HG03175 (cell line): ENCODE data around the gene DNASE2.

Experiments used
- ATAC-seq: cut with Tn5 transposase; IDR thresholded peaks from one replicate; pipeline ENCODE4 v1.9.1; 2021; ENCODE audit warnings: mild to moderate bottlenecking, moderate library complexity; ENCODE audit not compliant: unreplicated experiment

The DNASE2 gene

DNA sequence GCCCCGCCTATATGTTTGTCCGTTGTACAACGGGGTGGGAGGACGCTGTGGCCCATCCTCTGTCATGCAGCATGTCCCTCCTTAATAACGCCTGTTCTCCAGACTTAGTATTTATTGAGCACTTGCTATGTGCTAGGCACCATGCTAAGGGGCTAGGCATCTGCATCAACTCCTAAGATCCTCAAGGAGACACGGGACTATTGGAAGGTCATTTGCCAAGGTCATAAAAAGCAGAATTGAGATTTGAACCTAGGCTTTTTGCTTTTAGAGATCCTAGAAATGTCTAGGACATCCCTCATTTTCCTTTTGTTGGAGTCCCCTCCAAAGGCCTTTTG lies 44.8 kb downstream of the DNASE2 start:
- no peak for ATAC-seq

DNA sequence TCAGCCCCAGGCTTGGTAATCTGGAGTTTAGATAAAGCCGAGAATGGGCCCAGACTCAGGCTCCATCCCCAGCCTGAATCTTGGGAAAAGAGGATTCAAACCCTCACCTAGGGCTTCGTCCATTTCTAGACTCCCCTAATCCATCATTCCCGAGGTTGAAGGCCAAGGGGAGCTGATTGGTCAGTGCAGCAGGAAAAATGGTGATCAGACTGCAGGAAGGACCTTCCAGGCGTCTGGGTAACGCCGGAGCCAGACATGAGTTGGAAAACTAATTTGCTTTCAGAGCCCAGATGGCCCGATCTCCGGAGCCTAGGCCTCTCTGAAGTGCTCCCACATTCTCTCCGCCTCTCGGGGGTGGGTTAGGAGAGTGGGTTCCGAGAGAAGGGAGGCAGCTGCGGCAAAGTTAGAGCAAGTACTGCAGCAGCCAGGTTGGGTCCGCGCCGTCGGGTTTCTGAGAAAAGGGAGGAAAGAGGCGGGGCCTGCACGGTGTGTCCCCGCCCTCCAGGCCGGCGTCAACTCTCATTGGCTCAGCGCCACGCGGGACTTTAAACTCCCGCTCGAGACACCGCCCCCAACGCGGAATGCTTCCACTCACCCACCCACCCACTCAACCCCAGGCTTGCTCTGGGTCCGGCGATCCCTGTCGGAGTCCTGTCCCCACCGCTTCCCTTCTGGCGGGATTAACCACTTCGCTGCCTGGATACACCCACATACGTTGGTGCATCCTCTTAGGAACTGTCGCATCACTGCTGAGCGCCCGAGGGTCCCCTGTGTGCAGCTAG lies 46.1 kb downstream of the DNASE2 start:
- no peak for ATAC-seq

DNA sequence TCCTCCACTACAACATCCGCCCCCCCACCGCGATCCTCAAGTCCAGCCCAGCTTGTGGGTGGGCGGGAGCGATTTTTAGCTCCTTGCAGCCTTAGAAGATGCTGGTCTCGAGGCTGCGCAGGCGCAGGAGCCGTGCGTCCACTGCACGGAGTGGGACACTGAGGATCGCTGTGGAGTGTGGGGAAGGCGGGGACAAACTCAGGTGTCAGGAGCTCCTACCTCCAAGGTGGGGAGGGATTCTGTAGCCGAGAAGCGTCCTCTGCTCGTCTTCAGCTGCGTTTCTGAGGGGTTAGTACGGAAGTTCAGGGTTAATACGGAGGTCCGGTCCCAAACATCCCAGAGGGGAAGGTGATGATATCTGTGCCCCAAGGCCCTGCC lies 46.7 kb downstream of the DNASE2 start, which contains the start of gene RTBDN:
TSS of gene RTBDN (minus strand) at position 14 of the 378 bp plus-strand sequence. CDS start 4,600 bp downstream, outside the sequence.
- ATAC-seq = no peak

DNA sequence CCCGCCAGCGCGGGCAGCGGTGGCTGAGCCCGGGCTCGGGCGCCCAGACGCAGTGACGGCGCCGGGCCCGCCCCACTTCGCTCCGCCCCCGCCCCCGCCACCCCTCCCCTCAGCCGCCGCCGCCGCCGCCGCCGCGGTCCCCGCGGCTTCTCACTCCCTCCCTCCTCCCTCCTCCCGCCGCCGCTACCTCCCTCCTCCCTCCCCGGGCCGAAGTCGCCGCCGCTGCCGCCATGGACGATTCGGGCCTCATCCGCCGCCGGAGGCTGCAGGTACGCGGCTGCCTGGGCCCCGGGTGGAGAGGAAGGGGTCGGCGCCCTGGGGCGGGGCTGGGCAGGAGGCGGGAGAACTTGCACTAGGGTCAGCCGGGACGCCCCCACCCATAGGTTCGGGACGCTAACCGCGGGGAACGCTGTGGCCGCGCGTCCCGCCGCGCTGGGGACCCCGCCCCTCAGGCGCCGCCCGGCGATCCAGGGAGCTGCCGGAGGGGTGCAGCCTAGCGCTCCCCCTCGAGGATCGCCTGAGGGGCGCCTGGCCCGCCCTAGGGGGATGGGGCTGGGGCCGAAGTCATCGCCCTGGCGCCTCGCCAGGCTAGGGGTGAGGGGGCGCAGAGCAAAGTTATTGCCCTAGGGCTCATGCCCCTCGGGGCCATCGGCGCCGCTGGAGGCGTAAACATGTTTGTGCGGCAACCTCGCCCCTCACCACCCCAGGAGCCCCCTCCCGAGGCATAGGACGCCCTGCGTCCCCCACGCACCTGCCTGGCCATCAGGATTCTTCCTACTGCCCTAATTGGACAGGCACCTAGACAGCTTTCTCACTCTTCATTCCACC lies 47.3 kb downstream of the DNASE2 start:
- no peak for ATAC-seq

DNA sequence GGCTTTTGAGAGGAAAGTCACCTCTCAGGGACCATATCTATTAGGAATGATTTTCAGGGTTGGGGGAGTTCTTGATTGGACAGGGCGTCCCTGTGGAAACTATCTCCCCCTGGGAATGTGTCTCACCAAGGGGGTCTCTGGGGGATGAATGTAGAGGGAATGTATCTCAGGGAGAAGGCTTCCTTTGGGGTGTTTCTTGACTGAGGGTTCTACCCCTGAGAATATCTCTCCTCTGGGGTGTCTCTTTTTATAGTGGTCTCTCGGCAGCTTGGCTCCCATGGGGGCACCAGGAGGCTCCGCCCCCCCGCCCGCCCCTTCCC lies 47.9 kb downstream of the DNASE2 start:
- ATAC-seq = no peak

DNA sequence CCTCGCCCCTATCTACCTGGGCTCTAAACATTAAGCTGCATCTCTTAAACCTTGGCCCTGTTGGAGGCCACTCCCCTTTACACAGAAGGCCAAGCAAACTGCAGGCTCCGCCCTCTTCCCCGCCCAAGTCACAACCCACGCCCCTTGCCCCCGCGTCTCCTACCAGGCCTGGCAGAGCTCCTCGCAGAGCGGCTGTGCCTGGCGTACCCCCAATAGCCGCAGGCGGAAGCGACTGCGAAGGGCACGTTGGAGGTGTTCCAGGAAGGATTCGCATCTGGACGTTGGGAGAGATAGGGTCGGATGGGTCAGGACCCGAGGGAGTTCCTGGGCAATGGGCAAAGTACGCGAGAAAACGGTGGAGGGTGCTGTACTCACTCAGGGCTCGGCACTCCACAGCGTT lies 52.8 kb downstream of the DNASE2 start:
- no peak for ATAC-seq

DNA sequence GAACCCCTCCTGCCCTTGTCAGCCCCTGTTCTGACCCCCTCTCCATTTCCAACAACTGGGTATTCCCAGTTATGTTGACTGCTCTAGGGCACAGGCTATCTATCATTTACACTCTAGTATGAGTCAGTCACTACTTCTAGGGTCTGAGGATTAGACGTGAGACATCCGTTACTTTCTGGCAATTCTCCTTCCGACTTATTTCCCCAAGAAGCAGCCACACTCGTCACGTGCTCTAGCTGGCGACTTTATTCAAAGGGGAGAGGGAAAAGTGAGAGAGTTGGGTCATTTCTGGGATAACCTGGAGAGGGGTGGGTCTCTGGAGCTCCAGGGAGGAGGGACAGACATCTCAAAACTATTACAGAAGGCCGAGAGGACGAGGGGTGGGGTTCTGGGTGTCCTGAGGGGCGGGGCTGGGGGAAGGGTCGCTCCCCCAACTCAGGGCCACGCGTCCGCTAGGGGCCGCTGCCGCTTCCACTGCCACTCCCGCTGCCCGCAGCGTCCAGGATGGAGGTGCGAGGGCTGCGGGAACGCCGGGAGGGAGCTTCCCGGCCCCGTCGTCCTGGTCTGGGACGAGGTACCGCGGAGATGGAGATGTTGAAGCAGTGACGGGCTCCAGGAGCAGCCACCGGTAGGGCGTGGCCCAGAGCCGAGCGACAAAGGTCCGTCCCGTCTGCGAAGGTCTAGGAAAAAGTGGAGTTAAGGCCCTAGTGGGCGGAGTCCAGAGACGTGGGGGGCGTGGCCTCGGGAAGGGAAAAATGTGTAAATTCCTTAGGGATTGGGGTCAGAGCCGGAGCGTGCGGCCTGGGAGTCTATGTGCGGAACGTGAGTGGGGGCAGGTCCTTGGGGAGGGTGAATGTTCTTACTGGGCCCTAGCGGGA lies 55.8 kb downstream of the DNASE2 start:
- ATAC-seq = no peak
